Left colon (tissue), 2 donors: Measurements from ENCODE around the gene CDHR3. TPM values are rescaled to one million over a fixed set of nuclear protein-coding genes. Genes with fewer than 3 reads are reported as not detected.

Experiments used
- ATAC-seq: fragments of 200-7000 bp; cut with Tn5 transposase; one replicate; pipeline ENCODE4 v1.9.1; 2020; ENCODE audit warnings: mild to moderate bottlenecking, moderate library complexity
- DNase-seq, 2 donors: peaks; one replicate each; pipeline ENCODE4 v3.0.0-alpha.2; 2020
- intact Hi-C, 2 donors: fragments of 100-400 bp; cut with DNase I in 1 of 2; cut with micrococcal nuclease in 1 of 2; formaldehyde crosslinking; loops; one replicate each; pipeline versions ENCODE4 v1.11.2 to v1.14.0; 2022; cut with DNase I, micrococcal nuclease
- total RNA-seq, 2 donors: library from RNA; stranded (reverse); fragmentation: NEBNext Ultra II Directional; extraction: Animal tissue kit (Norgen Biotek cat#: 25700); gene quantifications; one replicate each; pipeline ENCODE4 v1.2.1, GENCODE V29; 2021
- donor health status: DM: no; HTN: no; CAD: no.
- donor health status: DM: yes; HTN: yes; CAD: no.

CDHR3 gene
- total RNA-seq, 2 donors from 2014 or later = 10.0 to 20.3 TPM

DNA sequence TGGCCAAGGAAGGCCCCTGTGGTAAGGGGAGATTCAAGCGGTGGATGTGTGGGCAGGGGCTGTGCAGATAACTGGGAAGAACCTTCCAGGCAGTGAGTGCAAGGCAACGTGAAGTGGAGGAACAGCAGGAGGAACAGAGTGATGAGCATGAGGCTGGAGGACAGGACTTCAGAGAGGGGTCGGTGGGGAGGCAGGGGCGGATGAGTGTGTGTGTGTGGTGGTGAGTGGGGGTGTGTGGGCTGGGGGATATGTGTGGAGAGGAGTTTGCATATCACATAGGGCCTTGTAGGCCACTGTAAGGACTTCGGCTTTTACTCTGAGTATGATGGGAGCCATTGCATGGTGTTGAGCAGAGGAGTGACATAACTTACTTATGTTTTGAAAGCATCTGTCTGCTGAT, 75.2 kb downstream of the CDHR3 start:
- ATAC-seq = no peak
- DNase-seq = no peak
- intact Hi-C loops = no loop called here

DNA sequence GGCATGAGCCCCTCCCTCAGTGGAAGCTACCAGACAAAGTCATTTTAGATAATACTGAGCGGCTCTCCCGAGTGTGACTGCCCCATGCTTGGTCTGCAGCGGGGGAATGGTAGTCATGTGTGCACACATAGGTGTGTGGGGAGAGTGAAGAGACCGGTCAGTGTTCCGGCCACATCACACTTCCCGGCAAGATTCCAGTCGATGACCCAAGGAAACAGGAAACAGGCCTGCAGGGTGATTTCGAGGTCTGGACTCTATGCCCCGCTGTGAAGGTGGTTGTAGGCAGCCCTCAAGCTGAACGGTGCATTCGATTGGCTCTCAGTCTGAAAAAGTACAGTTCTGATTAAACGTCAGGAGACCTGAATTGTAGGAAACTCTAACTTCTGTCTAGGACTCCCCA, 75.9 kb downstream of the CDHR3 start:
- intact Hi-C loops = no loop called here
- no peak for ATAC-seq
- no peak for DNase-seq

DNA sequence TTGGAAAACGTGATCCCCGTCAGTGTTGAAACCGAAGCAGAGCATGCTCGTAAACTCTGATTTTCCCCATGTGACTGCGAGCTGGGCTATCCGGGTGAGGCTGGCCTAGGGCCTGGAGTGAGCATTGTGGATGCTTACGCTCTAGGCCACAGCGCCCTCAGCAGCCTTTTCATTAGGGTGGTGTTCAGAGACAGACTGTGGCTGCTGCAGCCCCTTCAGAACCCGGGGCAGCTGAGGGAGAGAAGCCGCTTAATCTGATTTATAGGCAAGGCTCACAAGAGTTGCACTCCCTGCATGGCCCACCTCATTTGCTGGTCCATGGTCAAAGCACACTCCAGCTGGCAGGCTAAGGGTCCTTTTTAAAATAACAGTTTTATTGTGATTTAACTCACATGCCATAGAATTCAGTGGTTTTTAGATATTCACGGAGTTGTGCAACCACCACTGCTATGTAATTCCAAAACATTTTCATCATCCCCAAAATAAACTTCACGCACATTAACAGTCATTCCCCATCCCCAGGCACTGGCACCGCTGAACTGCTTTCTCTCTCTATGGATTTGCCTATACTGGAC, 76.5 kb downstream of the CDHR3 start:
- DNase-seq (peak in 1 of 2 donors; percentile 22), ATAC-seq (no peak)
- intact Hi-C loops = loop anchor here (5.0 to 10.0 kb wide), 3 partner anchors 275 to 387 kb away; no protein-coding TSS in a partner anchor

DNA sequence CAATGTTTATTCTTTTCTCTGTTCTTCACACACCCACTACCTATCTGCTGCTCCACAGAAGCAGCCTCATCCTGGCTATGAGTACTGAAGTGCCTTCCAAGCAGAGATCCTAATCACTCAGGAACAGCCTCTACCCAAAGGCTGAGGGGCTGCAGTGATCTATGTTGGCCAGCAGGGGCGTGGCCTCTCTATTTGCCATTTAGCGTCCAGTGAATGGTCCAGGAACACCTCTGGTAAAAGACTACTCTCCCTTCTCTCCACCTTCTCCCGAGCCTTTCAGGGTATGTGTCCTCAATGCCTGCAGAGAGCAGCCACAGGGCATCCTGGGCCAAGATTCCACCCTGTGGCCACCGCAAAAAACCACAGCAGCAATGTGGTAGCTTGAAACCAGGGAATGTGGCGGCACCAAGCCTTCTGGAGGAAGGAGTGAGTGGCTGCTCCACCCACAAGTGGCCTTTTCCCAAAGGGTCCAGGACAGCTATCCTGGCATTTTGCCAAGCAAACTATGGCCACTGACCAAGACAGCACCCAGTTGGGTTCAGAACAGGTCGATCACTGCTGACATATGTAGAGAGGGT, 78.2 kb downstream of the CDHR3 start:
- intact Hi-C loops = loop anchor here (5.0 to 10.0 kb wide), 3 partner anchors 276 to 389 kb away; no protein-coding TSS in a partner anchor
- DNase-seq (peak in 1 of 2 donors; percentile 44), ATAC-seq (peak; percentile 56)

DNA sequence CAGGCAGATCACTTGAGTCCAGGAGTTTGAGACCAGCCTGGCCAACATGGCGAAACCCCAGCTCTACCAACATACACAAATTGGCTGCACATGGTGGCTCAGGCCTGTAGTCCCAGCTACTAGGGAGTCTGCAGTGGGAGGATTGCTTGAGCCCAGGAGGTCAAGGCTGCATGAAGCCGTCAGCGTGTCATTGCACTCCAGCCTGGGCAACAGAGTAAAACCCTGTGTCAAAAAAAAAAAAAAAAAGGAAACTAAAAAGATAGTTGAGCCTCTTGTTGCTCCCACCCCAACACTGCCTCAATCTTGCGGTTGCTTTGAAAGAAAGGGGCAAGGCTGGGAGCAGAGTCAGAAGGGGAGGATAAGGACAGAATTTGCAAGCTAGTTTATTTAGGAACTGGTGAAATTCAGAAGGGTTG, 79.1 kb downstream of the CDHR3 start:
- DNase-seq (no peak), ATAC-seq (no peak)
- intact Hi-C loops = loop anchor here (5.0 to 10.0 kb wide), 3 partner anchors 277 to 390 kb away; no protein-coding TSS in a partner anchor

DNA sequence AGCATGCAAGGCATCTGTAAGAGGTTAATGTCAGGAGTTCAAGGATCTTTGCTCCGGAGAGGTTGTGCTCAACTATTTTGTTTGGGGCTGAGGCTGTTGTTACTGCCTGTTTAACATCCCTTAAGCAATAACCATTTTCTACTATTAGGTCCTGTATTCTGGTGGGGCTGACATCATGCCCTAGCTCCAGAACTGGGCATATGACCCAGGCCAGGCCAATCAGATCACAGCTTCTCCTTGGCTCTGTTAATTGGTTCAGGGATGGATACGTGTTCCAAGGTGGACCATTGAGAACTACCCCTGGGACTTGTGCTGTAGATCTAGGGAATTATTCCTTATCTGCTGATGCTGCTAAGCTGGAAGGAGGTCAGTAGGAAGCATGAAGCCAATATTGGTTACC, 82.1 kb downstream of the CDHR3 start:
- no peak for ATAC-seq
- no peak for DNase-seq
- intact Hi-C loops = loop anchor here in 1 of 2 donors (10.0 kb wide), 1 partner anchor 280 kb away; no protein-coding TSS in a partner anchor

DNA sequence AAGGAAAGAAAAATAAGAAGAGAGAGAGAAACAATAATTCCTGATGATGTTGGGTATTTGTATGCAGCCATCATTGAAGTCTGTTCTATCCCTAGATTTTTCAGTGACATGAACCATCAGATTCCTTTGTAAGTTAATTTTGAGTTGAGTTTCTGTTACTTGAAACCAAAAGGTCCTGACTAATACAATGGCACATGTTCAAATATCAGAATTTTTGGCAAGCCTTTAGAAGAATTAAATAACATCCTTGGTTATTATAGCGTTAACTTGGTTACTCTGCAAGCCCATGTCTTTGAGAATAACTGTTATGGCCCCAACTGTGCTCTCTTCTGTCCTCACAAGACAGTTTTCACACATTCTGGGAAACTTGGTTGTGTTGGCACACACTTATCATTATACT, 82.5 kb downstream of the CDHR3 start:
- ATAC-seq = no peak
- DNase-seq = no peak
- intact Hi-C loops = loop anchor here in 1 of 2 donors (10.0 kb wide), 1 partner anchor 281 kb away; no protein-coding TSS in a partner anchor

DNA sequence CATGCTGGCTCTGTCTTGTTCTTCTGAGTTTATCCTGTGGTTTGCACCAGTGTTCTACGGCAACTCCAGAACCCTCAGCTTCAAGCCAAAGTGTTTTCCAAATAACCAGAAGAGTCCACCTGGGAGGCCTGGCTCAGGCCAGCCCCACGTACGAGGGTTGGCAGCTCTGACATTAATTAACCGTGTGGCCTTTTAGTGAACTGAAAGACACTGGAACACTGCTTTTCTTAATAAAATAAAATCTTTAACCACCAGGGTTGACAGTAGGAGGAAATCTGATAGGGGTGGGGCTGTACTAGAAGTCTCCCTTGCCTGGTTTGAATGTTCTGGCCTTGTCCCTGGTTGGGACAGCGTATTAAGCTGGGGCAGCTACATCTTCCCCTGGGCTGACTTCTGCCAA, 84.1 kb downstream of the CDHR3 start:
- ATAC-seq (no peak), DNase-seq (no peak)
- intact Hi-C loops = loop anchor here in 1 of 2 donors (10.0 kb wide), 1 partner anchor 282 kb away; no protein-coding TSS in a partner anchor

DNA sequence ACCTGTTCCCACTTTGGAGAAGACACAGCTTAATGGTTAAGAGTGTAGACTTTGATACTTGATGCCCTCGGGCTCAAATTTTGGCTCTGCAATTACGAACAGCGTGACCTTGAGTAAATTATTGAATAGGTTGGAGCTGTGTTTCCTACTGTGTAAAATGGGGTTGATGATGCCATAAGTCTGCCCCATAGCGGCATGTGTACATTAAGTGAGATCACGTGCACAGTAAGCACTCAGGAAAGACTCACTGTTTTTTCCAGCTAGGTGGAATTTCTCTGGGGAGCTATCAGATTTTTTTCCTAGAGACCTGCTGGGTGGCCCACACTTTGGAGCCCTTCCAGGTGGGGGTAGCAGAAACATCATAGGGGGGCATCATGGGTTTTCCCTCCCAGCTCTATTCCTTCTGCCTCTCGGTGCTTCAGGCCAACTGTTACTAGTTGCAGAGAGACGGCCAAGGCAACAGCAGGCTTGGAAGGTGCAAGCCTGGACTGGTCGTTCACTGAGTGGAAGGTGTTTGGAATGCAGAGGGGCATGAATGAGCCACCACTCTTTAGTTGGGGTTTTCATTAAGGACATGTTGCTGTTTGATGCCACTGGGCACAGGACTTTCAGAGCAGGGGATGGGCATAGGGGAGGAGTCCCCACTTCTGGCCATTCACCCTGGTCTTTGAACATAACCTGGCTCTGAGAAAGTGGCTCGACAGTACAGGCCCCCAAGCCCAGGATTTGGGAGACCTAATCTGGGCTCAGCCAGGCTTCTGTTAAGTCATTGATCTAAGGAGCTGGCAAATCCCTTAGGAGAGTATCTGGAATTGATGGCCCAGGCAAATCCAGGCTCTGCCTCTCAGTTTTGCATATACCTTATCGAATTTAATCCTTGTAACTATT, 85.0 kb downstream of the CDHR3 start:
- ATAC-seq (no peak), DNase-seq (no peak)
- intact Hi-C loops = loop anchor here in 1 of 2 donors (10.0 kb wide), 1 partner anchor 283 kb away; no protein-coding TSS in a partner anchor

DNA sequence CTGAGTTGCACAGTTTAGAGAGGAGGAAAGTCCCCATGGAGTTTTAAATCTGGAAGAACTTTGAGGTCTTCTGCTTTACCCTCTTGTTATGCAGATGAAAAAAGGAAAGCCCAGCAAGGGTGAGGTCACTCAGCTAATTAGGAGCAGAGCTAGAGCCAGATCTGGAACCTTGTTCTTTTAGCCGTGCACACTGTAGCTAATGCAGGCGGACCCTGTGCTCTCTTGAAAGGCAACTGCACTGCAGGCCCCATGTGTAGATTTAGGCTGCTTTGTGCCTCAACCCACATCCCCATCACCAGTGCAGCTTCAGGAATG, 85.6 kb downstream of the CDHR3 start:
- ATAC-seq (no peak), DNase-seq (no peak)
- intact Hi-C loops = loop anchor here in 1 of 2 donors (10.0 kb wide), 1 partner anchor 284 kb away; no protein-coding TSS in a partner anchor

DNA sequence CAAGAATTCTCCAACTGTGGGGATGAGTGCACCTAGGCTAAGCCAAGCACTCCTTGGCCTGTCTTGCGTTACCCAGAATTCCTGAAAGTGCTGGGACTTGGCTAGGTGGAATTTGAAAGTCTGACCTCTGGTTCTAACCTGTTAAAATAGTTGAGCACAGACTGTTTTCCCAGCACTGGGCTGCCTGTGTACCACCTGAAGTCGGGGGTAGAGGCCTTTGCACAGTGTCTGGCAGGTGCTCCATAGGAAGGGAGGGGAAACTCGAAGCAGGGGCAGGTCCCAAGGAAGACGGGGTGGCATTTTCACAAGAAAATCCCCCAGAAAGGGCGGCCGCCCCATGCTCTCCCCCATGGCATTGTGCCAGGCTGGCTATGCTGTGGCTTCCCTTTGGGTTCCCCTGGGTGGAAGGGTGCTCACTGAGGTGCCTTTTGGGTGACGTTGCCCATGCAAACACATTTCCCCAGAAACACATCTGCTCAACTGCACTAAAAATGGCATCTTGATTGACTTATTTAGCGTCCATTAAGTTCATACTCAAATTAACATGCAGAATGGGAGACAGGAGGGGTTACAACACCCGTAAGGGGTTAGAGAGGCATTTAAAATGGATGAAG, 86.2 kb downstream of the CDHR3 start:
- no peak for ATAC-seq
- intact Hi-C loops = loop anchor here in 1 of 2 donors (10.0 kb wide), 1 partner anchor 284 kb away; no protein-coding TSS in a partner anchor
- no peak for DNase-seq

DNA sequence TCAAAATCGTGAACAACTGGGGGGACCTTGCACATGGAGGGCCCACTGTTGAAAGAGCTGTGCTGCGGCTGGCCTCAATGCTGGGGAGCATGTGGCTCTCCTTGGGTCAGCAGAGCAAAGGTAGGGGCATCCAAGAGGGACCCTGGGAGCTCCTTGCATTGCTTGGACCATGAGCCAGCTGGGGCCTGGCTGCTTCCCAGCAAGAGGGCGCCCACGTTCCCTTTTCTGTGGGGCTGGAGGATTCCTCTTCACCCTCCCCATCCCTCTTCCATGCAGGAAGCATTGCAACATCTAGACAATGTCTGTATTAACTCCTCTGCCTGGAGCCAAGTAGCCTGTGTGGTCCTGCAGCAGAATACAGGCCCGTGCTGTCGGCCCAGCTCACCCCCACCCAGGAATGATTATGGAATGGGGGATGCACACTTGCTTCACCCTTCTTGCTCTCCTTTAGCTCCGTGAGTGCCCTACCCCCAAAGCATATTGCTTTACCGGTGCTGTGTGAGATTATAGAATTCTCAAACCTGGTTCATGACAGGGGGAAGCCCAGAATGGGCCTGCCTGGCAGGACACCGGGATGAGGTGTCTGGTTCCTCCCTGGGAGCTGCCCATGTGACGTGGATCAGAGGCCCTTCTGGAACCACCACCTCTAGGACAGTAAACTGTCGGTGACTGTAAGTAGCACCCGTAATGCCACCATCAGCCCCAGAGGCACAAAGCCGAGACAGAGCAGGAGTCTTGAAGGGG, 87.1 kb downstream of the CDHR3 start:
- ATAC-seq = peak; percentile 42
- DNase-seq = peak in 1 of 2 donors; percentile 30
- intact Hi-C loops = no loop called here

DNA sequence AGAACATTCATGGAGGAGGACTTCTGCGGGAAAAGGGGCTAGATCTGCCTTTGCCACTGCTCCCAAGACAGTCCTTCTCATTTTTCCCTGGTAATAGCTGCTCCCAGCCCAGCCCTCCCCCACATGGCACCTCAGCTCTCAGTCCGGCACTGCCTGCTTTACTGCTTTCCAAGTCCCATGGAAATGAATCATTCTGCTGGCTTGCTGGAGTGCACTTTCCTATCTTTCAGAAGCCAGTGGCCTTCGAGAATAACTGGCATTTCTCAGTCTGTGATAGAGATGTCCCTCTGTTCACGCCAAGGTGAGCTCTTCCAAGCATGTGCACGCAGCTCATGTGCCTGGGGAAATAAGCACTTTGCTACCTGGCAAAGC, 87.7 kb downstream of the CDHR3 start:
- intact Hi-C loops = no loop called here
- DNase-seq (no peak), ATAC-seq (no peak)

DNA sequence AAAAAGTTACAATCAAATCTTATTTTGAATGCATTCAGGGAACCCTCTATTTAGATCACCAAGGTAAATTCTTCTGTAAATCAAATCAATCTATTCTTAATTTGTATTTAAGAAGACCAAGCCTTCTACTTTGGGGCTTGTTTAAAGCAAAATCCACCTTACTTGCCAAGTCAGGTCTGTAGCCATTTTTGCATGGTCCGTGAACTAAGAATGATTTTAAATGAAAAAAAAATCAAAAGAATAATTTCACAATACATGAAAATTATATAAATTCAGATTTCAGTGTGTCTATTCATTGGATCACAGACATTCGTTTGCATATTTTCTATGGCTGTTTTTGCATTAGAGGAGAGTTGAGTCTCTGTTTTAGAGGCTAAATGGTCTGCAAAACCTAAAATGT, 89.6 kb downstream of the CDHR3 start:
- DNase-seq (no peak), ATAC-seq (no peak)
- intact Hi-C loops = no loop called here

DNA sequence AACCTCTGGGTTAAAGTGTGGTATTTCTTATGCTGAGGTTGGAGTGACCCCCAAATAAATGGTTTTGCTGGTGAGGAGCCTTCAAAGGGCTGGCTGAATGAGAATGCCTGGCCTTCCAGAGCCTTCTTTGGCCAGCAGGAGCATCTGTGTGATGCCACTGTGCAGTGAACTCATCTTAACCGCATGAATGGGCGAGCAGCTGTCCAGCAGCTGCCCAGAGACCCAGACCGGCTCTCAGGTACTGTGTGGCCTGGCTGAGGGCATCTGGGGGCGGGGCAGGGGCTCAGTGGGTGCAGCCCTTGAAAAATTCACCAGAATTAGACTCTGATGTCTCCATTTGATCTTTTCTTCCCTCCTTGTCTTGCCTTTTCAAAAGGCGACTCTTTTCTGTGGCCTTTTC, 90.0 kb downstream of the CDHR3 start:
- intact Hi-C loops = no loop called here
- no peak for ATAC-seq

DNA sequence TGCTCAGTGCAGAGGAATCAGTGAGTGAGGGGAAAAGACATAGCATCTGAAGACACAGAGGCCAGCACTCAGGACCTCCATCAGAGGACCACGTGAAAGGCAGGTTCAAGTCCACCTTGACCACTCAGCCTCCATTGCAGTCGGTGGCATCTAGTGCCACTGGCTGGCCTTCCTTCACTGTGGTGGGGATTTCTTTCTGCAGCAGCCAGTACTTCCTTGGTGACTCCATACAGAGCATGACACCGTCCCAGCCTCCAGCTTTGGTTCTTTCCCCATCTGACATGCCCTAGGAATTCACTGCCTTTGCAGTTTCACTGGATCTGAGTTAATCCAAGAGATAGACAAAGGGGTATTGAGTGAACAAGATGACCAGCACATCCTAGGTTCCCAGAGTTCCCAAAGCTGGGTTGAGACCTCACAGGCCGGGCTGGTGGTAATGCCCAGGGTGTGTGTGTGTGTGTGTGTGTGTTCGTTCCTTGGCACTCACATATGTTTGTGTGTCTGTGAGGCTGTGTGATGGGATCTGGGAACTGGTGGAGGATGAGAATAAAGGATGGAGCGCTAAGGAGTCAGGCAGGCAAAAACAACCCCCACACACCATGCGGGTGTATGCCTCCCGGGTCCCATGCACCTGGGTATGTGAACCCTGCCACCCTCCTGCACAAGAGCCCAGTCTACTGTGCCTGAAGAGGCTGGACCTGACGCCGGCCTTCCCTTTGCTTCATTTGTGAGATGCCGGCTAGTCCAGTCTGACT, 91.3 kb downstream of the CDHR3 start:
- intact Hi-C loops = no loop called here
- DNase-seq = no peak
- no peak for ATAC-seq

More for the DNA sequence above, 90.0 kb downstream of the CDHR3 start:
- no peak for DNase-seq

DNA sequence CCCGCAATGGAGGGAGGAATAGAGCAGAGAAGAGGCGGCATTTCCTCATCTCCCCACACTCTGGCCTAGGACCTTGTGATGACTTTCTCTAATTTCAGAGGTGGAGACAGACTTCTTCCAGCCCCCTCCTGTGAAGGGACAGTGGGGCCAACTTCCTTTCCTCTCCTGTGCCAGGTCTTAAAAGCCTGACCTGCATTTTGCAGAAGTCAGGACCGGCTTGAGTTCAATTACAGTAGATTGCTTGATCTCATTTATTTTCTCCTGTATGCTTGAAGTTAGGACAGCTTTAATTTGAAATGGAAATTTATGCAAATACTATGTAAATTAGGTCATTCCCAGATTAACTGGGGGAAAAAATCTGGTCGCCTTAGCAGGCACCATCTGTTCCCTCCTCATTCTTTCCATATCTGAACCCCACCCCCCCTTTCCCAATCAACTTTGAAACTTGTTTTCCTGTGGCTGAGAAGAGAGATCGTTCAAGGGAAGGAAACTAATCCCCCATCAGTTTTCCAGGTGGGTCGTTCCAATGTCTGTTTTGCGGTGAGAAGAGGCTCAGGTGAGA, 92.0 kb downstream of the CDHR3 start:
- ATAC-seq (no peak), DNase-seq (no peak)
- intact Hi-C loops = loop anchor here (5.0 kb wide), 2 partner anchors 57 to 97 kb away; partner anchors contain the start of gene SYPL1 (in 1 of the 2)
